CD4-positive, alpha-beta T cell treated with Interleukin-21 for 1 hour (primary cell): ENCODE data around the gene SLC29A1.
"Not testable (repeated sequence)": the region's sequence is repeated elsewhere in the genome, so short reads cannot be mapped to it uniquely, and the experiment has no call there.

Source experiments
- DNase-seq: peaks from one replicate; pipeline ENCODE4 v3.0.0-alpha.2; 2020

Gene SLC29A1

GRCh38 chr6:44196351-44196750 lies 27.0 kb upstream of the SLC29A1 start:
- not testable (repeated sequence) for DNase-seq

DNA sequence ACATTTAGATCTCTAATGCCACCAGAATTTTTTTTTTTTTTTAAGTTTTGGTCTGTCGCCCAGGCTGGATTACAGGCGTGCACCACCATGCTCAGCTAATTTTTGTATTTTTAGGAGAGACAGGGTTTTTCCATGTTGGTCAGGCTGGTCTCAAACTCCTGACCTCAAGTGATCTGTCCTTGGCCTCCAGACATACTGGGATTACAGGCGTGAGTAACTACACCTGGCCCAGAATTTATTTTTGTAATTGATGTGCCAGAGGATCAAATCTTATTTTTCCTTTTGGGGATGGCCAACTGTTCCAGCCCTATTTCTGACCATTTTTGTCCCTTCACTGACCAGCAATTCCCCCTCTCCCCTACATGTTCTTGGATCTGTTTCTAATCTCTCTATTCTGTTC lies 24.7 kb upstream of the SLC29A1 start:
- DNase-seq = no peak

DNA sequence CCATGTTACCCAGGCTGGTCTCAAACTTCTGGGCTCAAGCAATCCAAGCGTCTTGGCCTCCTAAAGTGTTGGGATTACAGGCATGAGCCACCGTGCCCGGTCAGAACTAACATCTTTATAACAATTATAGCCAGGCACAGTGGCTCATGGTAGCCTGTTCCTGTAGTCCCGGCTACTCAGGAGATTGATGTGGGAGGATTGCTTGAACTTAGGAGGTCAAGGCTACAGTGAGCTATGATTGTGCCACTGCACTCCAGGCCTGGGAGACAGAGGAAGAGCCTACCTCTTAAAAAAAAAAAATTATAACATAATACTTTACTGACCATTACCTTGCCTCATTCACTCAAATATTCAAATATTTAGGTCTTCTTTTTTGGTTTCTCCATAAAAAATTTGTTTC lies 23.5 kb upstream of the SLC29A1 start:
- DNase-seq = no peak

GRCh38 chr6:44201200-44201599 lies 22.2 kb upstream of the SLC29A1 start:
- no peak for DNase-seq

GRCh38 chr6:44201638-44202303 lies 21.6 kb upstream of the SLC29A1 start:
- DNase-seq = no peak

- no peak for DNase-seq
Measured at GRCh38 chr6:44202332-44202971, 20.9 kb upstream of the SLC29A1 start.

- no peak for DNase-seq
Measured at GRCh38 chr6:44202972-44203750, 20.2 kb upstream of the SLC29A1 start.

DNA sequence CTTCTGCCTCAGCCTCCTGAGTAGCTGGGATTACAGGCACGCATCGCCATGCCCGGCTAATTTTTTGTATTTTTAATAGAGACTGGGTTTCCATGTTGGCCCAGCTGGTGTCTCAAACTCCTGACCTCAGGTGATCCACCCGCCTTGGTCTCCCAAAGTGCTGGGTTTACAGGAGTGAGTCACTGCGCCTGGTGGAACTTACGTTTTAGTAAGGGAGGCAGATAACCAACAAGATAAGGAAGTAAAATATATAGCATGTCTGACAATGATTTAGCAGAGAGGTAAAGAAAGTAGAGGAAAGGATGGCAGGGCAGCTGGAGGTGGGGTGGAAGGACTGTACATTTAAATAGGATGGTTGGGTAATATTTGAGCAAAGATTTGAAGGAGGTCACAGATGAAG lies 19.4 kb upstream of the SLC29A1 start:
- DNase-seq = no peak

DNA sequence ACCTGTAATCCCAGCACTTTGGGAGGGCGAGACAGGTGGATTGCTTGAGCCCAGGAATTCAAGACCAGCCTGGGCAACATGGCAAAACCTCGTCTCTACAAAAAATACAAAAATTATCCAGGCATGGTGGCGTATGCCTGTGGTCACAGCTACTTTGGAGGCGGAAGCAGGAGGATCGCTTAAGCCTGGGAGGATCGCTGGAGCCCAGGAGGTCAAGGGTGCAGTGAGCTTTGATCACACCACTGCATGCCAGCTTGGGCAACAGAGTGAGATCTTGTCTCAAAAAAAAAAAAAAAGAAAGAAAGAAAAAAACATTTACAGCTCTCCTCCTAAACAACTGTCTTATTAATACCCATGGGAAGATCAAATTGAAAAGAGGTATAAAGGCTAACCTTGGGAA lies 15.4 kb upstream of the SLC29A1 start:
- DNase-seq = no peak

DNA sequence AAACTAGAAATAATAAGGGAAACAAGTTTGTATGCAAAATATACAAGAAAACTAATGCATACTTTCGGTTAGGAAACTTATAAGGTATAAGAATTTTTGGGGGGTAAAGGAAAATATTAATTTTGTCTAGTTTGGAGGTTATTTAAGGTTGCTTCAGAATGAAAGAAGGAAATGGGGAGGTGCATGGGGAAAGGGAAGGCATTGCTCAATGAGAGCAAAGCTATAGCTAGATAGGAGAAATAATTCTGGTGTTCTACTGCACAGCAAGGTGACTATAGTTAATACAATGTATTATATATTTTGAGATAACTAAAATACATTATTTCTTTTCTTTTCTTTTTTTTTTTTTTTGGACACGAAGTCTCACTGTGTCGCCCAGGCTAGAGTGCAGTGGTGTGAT lies 12.1 kb upstream of the SLC29A1 start:
- DNase-seq = no peak

DNA sequence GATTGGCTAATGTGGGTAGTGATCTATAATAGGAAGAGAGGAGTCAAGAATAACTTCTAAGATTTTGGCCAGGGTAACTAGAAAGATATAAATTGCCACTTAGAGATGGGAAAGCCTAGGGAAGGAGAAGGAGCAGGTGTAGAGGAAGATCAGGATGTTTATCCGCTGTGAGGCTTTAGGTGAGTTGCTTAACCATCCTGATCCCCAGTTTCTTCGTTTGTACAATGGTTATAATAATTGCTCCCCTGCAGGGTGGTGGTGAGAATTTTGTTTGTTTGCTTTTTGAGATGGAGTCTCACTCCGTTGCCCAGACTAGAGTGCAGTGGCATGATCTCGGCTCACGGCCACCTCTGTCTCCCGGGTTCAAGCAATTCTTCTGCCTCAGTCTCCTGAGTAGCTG lies 9.1 kb upstream of the SLC29A1 start:
- DNase-seq = no peak

DNA sequence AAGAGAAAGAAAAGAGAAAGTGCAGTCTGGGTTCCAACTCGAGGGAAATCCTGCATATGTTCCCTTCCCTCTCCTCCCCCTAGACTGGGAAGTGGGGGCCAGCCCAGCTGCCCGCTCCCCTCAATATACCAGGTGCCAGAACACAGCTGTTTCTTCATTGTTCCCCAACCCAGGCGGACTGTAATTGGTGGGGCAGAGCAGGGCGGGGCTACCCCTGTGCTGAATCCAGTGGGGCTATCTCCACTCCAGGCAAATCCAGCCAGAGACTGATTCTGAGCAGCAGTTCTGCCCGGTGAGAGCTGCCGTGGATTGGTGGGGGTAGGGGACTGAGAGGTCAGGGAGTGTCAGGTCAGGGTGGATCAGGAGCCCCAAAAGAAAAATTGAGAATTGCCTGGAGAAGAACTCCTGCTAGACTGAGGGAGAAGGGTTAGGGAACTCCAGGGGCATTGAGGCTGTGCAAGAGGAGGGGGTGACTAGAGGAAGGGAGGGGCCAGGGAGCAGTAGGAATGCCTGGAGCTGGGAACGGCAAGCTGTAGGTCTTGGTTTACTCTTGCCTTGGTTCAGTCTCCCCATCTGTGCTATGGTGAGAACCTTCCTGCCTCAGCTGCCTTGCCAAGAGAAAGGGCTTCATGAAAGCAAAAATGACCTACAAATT lies 6.6 kb upstream of the SLC29A1 start, which contains the start of gene MYMX:
TSS of gene MYMX (plus strand) at position 250 of the 655 bp plus-strand sequence. CDS start 546 bp downstream, outside the sequence.
- no peak for DNase-seq

- DNase-seq = no peak
Measured at GRCh38 chr6:44217332-44218143, 5.9 kb upstream of the SLC29A1 start.

DNA sequence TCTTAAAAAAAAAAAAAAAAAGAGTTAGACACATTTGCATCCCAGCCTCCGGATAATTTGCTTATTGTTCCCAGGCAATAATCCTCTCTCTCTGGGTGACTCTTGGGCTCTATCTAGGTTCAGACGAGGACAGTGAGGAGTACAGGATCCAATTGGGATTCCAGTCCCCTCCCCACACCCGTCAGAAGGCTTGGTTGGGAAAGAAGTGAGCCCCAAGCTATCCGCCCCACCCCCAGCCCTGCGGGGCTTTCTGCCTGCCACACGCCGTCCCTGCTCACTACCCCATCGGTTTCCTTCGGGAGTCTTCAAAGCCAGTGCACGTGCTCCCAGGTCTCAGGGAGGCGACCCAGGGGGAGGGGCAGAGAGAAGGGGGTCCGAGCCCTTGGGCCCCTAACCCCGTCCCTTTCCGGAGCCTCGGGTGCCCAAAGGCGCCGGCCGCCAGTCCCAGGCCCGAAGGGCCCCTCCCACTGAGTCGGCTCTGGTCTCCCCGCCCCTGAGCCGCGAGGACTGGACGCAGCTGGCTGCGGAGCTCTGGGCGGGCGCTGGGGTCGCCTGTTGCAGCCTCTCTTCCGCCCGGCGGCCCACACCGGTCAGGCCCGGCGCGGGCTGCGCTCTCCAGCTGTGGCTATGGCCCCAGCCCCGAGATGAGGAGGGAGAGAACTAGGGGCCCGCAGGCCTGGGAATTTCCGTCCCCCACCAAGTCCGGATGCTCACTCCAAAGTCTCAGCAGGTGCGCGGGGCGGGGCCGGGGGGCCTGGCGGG lies 4.2 kb upstream of the SLC29A1 start:
- peak; percentile 14 for DNase-seq

DNA sequence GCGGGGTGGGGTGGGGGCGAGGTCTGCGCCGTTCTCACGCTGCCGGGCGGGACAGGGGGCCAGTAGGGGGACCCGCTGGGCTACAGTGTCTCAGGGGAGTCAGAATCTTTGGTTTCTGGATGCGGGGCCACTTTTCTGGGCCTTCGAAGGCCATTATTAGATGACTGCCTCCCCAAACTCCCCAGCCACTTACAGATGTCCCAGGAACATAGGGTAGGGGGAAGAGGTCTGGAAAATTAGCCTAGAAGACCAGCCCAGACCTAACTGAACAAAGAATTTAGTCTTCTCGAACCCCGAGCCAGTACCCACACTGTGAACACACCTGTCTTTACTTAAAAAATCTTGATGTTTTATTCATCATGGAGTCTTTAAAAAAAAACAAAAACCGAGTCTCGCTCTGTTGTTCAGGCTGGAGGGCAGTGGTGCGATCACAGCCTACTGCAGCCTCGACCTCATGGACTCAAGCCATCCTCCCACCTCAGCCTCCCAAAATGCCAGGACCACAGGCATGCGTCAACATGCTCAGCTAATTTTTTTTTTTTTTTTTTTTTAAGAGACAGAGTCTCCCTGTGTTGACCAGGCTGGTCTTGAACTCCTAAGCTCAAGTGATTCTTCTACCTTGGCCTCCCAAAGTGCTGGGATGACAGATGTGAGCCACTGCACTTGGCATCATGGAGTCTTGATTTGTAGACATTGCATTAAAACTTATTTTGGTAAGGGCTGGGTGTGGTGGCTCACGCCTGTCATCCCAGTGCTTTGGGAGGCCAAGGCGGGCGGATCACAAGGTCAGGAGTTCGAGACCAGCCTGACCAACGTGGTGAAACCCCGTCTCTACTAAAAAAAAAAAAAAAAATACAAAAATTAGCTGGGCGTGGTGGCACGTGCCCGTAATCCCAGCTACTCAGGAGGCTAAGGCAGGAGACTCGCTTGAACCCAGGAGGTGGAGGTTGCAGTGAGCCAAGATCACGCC lies 3.3 kb upstream of the SLC29A1 start:
- DNase-seq = no peak

DNA sequence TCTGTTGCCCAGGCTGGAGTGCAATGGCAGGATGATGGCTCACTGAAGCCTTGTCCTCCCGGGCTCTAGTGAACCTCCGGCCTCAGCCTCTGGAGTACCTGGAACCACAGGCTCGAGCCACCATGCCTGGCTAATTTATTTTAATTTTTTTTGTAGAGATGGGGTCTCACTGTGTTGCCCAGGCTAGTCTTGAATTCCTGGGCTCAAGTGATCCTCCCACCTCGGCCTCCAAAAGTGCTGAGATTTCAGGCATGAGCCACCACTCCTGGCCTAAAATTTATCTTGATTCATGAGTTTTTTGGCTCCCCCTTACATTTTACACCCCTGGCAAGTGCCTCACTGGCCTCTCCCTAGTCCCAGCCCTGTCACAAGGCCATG lies 2.5 kb upstream of the SLC29A1 start:
- DNase-seq = no peak

DNA sequence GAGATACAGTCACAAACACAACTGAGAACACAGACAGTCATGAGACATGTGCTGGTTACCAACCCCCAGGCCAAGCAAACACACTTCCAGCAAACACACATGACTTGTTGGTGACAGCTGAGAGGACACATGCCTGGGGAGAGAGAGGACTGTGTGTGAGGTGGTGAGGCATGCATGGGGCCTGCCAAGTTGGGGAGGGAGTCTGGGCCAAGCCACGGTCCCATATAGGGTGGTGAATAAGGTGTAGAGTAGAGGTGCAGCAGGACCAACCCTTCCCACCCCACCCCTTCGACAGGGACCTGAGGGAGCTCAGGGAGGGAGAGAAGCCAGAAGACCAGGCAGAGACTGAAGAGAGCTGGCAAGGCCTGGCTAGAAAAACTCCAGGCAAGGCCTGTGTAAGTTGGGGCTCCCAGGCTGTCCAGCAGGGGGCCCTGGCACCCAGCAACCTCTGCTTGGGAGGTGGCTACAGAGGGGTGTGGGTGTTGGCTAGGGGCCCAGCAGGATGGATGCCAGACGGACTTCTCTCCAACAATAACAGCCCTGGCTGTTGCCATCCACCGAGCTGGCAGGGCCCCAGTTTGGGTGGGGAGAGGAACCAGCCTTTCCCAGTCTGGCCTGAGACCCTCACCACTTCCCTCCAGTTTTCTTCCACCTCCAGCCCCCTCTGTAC lies 2.0 kb upstream of the SLC29A1 start:
- peak; percentile 82 for DNase-seq

DNA sequence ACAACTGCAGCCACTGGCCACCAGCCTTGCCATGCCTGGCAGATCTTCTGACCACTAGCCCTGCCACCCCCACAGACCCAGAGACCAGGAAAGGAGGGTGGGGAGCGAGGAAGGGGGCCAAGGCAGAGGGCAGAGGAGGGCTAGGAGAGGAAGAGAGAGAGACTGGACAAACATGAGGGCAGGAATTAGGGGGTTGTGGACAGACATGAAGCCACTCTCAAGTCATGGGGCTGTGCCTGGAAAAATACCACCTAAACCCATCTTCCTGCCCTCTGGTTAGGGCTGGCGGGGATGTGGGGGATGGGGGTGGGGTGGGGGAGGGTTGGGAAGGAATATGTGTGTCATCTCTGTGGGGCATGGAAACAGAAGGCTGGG lies 1.4 kb upstream of the SLC29A1 start:
- no peak for DNase-seq

DNA sequence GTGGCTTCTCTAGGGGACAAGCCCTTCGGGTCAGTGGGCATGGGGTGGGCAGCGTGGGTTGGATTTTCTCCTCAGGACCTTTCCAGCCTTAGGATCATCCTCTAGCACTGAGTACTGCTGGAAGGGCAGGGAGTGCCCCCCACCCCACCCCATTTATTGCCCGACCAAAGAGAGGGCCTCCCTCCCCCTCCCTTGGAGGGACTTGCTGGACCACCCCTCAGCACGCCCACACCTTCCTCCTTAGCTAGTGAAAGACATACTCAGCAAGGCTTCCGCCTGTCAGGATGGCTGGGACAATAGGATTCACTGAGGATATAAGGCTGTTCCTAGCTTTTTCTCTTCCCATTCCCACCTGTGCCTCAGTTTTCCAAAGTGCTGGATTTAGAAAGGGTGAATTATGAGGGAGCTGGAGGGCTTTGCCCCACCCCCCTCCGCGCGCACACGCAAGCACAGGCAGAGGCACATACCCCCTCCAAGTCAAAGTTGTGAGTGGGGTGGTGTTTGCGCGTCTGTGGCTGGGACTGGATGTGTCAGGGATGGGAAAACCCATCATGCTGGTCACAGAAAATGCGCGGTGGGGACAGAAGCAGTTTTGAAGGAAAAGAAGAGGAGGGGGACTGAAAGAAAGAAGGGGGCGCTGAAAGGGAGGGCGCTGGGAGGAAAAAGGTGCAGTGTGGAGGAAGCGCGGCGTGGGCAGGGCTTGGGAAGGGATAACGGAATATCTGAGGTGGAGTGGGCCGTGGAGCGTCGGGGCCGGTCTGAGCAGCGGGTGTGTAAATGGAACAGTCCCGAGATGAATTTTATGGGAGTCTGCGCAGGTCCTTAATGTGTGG lies 693 bp upstream of the SLC29A1 start:
- DNase-seq = no peak
